ENCODE measurements around the gene WNT5B. TPM values are rescaled to one million over a fixed set of nuclear protein-coding genes. Genes with fewer than 3 reads are reported as not detected.

Gene WNT5B
- total and polyA plus RNA-seq, 2 of the 4 experiments (the other 2 are of a cell fraction) = 83.7 to 102 TPM

DNA sequence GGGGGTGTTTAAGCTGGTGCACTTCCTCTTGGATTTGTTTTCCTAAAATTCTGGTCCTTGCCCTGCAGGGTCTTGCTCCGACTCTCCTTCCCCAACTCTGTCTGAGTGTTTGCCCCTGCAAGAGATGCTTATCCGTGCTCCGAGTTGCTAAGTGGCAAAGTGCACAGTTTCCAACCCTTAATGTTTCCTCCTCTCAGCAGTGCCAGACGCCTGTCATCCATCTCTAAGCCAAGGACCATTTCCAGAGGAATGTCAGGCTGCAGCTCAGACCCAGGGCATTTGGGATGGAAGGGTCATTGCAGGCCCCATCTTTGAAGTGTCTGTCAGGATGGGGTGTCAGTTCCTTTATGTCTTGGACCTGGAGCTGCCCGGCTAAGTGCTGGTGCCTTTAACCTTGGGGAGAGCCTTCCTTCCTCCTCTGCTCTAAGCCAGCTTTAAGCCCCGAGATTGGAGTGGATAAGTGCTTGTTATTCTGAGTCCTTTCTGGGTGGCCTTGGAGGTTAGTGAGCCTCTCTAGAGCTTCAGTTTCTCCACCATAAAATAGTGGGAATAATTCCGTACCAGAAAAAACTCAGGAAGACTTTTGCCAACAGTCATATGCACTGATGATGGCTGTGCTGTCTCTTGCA, 15.0 kb downstream of the WNT5B start:
- Histone ChIP-seq H3K9me1 (ENCODE audit: insufficient read depth, low read length) (peaks cover 12% of the 10 kb centered on the region), H3K4ac (ENCODE audit: low read depth, low read length) (no peak overlapping the region), H2BK15ac (ENCODE audit: low read depth, low read length) (no peak overlapping the region), H3K14ac (replicated peaks; ENCODE audit: low read depth, low read length) (no peak overlapping the region), H3K23ac (ENCODE audit: low read depth, low read length) (peak overlapping the region; percentile 23; the same call in 1 of the 2 replicates), H4K20me1 (ENCODE audit: insufficient read depth, low read length) (peaks cover 25% of the 10 kb centered on the region), H3K9ac (ENCODE audit: low read depth, low read length) (no peak overlapping the region), H3K18ac (ENCODE audit: low read depth, low read length) (no peak overlapping the region), H3K79me1 (ENCODE audit: low read depth in 1 of 2, low read length in 2 of 2) (peaks cover 15 to 69% of the 10 kb centered on the region in 2 experiments; a peak in 3 of 4 replicates), H2AK9ac (replicated peaks; ENCODE audit: low read depth, low read length, poor library complexity) (no peak overlapping the region), H4K91ac (ENCODE audit: insufficient read depth, low read depth, low read length) (no peak overlapping the region), H2AFZ (replicated peaks; ENCODE audit: low read length, poor library complexity) (no peak overlapping the region), H3K9me3 (ENCODE audit: control insufficient read depth, insufficient read depth, low read length) (no peaks in the 10 kb centered on the region), H3K4me2 (ENCODE audit: low read depth, low read length) (no peak overlapping the region), H3K4me1 (ENCODE audit: control insufficient read depth, insufficient read depth, low read length) (peaks cover 9% of the 10 kb centered on the region), H3K27me3 (ENCODE audit: control insufficient read depth, insufficient read depth, low read length) (no peaks in the 10 kb centered on the region), H3K56ac (ENCODE audit: extremely low read depth, insufficient read depth, low read length) (no peak overlapping the region), H3K4me3 (ENCODE audit: insufficient read depth, low read depth, low read length) (no peak overlapping the region), H2AK5ac (ENCODE audit: low read depth, low read length) (no peak overlapping the region), H3K36me3 (ENCODE audit: control insufficient read depth, insufficient read depth, low read length) (peaks cover 19% of the 10 kb centered on the region), H2BK5ac (ENCODE audit: low read depth, low read length, poor library complexity, severe bottlenecking) (no peak overlapping the region), H4K5ac (ENCODE audit: low read depth, low read length) (no peak overlapping the region), H4K8ac (ENCODE audit: low read depth in 2 of 2, low read length in 2 of 2) (no peak overlapping the region), H2BK20ac (ENCODE audit: low read depth, low read length) (no peak overlapping the region), H3K27ac (ENCODE audit: insufficient read depth, low read length) (no peak overlapping the region), H2BK120ac (ENCODE audit: low read depth, low read length) (no peak overlapping the region)
- BruUV-seq (replicated peaks) = no TSS peak
- ChIA-PET POLR2A (ENCODE audit: unreplicated experiment) (no interaction called here), CTCF (no interaction called here)
- 50% methylated on average over 1 of the region's 7 CpGs; no CpG with 5 or more reads in 1 of the 2 experiments for WGBS, 2 experiments (ENCODE audit: extremely low coverage in 2 of 2, insufficient read length in 1 of 2)
- intact Hi-C loops (cut with micrococcal nuclease) = no loop called here
- TF ChIP-seq MAFK (IDR thresholded peaks at IDR 0.05; ENCODE audit: low read depth, low read length) = no peak
- no peak for TF ChIP-seq RAD21 (IDR thresholded peaks at IDR 0.05; ENCODE audit: low read length)
- no peak for TF ChIP-seq POLR2A (IDR thresholded peaks at IDR 0.05; ENCODE audit: low read depth, low read length)
- no peak for TF ChIP-seq NFE2L2 (IDR thresholded peaks at IDR 0.05; ENCODE audit: low read depth, low read length)
- TF ChIP-seq BHLHE40 (IDR thresholded peaks at IDR 0.05; ENCODE audit: low read depth, low read length) = no peak
- TF ChIP-seq SMC3 (IDR thresholded peaks at IDR 0.05; ENCODE audit: low read depth, low read length) = no peak
- no peak for TF ChIP-seq RCOR1 (IDR thresholded peaks at IDR 0.05; ENCODE audit: insufficient replicate concordance, low read length)
- DNase-seq = no peak
- dilution Hi-C loops (cut with HindIII; ENCODE audit: low sequenced_read_pairs, unreplicated experiment) = no loop called here
- ATAC-seq (ENCODE audit: low read depth) = no peak
- in situ Hi-C loops (cut with MboI; ENCODE audit: low sequenced_read_pairs) = no loop called here
